ENCODE measurements around the gene IRAK1. TPM values are rescaled to one million over a fixed set of nuclear protein-coding genes. Genes with fewer than 3 reads are reported as not detected.

The IRAK1 gene
- polyA plus RNA-seq, 1 donor: 53.8 TPM

- Histone ChIP-seq H3K9me3 (ENCODE audit: control insufficient read depth, low read depth, low read length) (no peaks in the 10 kb centered on the region), H3K27ac (ENCODE audit: low read length) (no peak overlapping the region), H3K4me3 (ENCODE audit: low read length) (no peak overlapping the region), H3K4me1 (ENCODE audit: control insufficient read depth, insufficient read depth, low read length) (peaks cover 6% of the 10 kb centered on the region), H3K36me3 (ENCODE audit: control insufficient read depth, insufficient read depth, low read length) (no peaks in the 10 kb centered on the region), H3K27me3 (ENCODE audit: control insufficient read depth, insufficient read depth, low read length) (no peaks in the 10 kb centered on the region)
- no peak for DNase-seq
- WGBS (ENCODE audit: insufficient coverage, low lambda C conversion rate): no CpG with 5 or more reads among the region's 1 CpG
Measured at GRCh38 chrX:154057791-154058190, 38.1 kb upstream of the IRAK1 start.

DNA sequence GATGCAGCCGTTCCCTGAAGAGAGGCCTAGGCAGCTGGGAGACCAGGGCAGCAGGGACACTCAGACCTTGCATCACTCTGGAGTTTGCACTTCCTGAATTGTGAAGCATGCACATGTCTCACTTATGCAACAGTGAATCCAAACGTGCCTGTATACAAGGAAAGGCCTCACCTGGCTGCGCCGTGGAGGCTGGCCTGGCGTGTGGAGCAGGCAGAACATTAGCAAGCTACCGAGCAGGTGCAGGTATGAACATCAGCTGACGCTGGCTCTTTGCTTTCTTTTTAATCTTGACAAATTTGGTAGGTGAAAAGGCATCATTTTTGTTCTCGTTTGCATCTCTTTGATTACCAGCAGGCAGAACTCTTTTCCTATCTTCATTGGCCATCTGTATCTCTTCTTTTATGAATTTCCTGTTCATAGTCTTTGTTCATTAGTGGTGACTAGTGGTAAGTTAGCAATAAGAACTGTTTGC lies 37.1 kb upstream of the IRAK1 start:
- H3K9me3 ChIP-seq (ENCODE audit: control insufficient read depth, low read depth, low read length): no peaks in the 10 kb centered on the region
- no CpG with 5 or more reads among the region's 8 CpGs for WGBS (ENCODE audit: insufficient coverage, low lambda C conversion rate)
- peak; percentile 72 to 82 for DNase-seq
- H3K36me3 ChIP-seq (ENCODE audit: control insufficient read depth, insufficient read depth, low read length): peaks cover 2% of the 10 kb centered on the region
- H3K4me1 ChIP-seq (ENCODE audit: control insufficient read depth, insufficient read depth, low read length): peaks cover 6% of the 10 kb centered on the region
- no peaks in the 10 kb centered on the region for H3K27me3 ChIP-seq (ENCODE audit: control insufficient read depth, insufficient read depth, low read length)
- H3K4me3 ChIP-seq (ENCODE audit: low read length): no peak overlapping the region
- peak overlapping the region; percentile 49 for H3K27ac ChIP-seq (ENCODE audit: low read length)

GRCh38 chrX:154051201-154051810 lies 31.6 kb upstream of the IRAK1 start:
- DNase-seq: peak; percentile 39 to 51
- no peaks in the 10 kb centered on the region for H3K4me1 ChIP-seq (ENCODE audit: control insufficient read depth, insufficient read depth, low read length)
- no peak overlapping the region for H3K27ac ChIP-seq (ENCODE audit: low read length)

DNA sequence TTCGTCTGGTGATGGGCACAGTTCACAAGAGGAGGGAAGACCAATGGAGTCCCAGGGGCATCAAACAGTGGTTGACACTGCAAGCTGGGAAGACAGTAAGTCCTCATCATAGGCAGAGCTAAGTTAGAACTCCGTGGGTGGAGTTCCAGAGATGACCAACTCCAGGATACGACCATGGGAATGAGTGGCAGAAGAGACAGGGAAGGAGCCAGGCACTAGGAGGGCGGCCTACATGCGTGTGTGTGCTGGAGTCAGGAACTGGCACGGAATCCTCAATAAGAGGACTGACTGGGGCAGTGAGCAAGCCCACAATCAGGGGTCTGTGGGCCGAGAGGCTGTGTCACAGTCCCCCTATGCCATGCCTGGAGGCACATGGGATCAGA lies 30.4 kb upstream of the IRAK1 start:
- H3K27ac ChIP-seq (ENCODE audit: low read length): no peak overlapping the region
- H3K4me3 ChIP-seq (ENCODE audit: low read length): no peak overlapping the region
- no CpG with 5 or more reads among the region's 7 CpGs for WGBS (ENCODE audit: insufficient coverage, low lambda C conversion rate)
- no peaks in the 10 kb centered on the region for H3K4me1 ChIP-seq (ENCODE audit: control insufficient read depth, insufficient read depth, low read length)
- H3K36me3 ChIP-seq (ENCODE audit: control insufficient read depth, insufficient read depth, low read length): peaks cover 9% of the 10 kb centered on the region
- DNase-seq: no peak
- H3K9me3 ChIP-seq (ENCODE audit: control insufficient read depth, low read depth, low read length): no peaks in the 10 kb centered on the region
- H3K27me3 ChIP-seq (ENCODE audit: control insufficient read depth, insufficient read depth, low read length): no peaks in the 10 kb centered on the region

More at GRCh38 chrX:154051201-154051810, 31.6 kb upstream of the IRAK1 start:
- Histone ChIP-seq H3K4me3 (ENCODE audit: low read length) (no peak overlapping the region), H3K9me3 (ENCODE audit: control insufficient read depth, low read depth, low read length) (no peaks in the 10 kb centered on the region), H3K36me3 (ENCODE audit: control insufficient read depth, insufficient read depth, low read length) (peaks cover 9% of the 10 kb centered on the region), H3K27me3 (ENCODE audit: control insufficient read depth, insufficient read depth, low read length) (no peaks in the 10 kb centered on the region)
- no CpG with 5 or more reads among the region's 8 CpGs for WGBS (ENCODE audit: insufficient coverage, low lambda C conversion rate)

DNA sequence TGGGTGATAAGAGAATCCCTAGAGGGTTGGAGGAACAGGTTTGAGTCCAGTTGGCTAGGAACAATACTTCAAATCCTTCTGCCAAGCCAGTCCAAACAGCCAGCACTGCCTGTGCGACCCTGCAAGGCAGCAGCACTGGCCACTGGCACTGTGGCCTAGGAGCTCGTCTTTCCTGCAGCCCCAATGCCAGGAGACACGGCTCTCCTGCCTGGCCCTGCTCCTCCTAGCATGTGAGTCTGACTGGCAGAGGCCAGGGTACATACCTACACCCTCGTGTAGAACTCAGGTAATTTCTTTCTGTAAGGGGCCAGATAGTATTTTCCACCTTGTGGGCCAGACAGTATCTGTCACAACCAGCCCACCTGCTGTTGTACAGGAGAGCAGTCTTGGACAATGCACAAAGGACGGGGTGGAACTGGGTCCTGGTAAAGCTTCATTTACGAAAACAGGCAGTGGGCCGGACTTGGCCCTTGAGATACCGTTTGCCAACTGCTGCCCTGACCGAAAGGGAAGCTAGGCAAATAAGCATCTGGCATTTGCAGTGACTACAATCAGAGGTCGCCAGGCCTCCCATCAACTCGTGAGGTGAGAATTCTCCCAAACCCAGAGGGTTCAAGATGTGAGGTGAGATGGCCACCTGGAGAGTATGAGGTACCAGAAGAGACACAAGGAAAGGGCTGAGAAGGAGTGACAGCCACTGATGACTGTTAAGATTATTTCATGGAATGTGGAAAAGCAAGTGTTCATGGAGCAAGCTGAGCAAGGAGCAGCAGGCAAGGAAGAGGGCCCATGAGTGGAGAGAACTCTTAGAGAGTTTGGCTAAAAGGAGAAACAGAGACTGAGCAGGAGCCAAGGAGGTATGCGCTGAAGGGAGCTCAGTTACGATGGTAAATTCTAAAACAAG lies 29.8 kb upstream of the IRAK1 start:
- WGBS (ENCODE audit: insufficient coverage, low lambda C conversion rate): no CpG with 5 or more reads among the region's 13 CpGs
- H3K4me3 ChIP-seq (ENCODE audit: low read length): no peak overlapping the region
- no peaks in the 10 kb centered on the region for H3K4me1 ChIP-seq (ENCODE audit: control insufficient read depth, insufficient read depth, low read length)
- no peak for DNase-seq
- H3K27ac ChIP-seq (ENCODE audit: low read length): no peak overlapping the region
- H3K27me3 ChIP-seq (ENCODE audit: control insufficient read depth, insufficient read depth, low read length): no peaks in the 10 kb centered on the region
- H3K36me3 ChIP-seq (ENCODE audit: control insufficient read depth, insufficient read depth, low read length): peaks cover 9% of the 10 kb centered on the region
- H3K9me3 ChIP-seq (ENCODE audit: control insufficient read depth, low read depth, low read length): no peaks in the 10 kb centered on the region

DNA sequence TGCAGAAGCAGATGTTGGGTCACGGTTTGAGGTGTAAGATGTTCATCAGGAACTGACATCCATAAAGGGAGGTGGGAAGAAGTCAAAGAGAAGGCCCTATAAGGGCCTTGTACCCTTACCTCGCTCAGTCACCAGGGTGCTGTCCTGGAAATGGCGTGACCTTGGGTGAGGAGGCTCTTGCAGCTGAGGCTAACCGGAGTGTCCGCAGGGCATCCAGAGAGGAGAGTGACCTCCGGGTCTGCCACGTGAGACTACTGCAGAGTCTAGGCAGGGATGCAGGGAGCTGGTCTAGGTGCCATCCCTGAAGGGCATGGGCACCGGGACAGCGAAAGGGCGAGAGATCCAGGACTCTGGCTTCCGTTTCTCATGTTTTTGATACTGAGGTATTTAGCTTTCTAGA lies 28.7 kb upstream of the IRAK1 start:
- DNase-seq: no peak
- H3K27ac ChIP-seq (ENCODE audit: low read length): no peak overlapping the region

DNA sequence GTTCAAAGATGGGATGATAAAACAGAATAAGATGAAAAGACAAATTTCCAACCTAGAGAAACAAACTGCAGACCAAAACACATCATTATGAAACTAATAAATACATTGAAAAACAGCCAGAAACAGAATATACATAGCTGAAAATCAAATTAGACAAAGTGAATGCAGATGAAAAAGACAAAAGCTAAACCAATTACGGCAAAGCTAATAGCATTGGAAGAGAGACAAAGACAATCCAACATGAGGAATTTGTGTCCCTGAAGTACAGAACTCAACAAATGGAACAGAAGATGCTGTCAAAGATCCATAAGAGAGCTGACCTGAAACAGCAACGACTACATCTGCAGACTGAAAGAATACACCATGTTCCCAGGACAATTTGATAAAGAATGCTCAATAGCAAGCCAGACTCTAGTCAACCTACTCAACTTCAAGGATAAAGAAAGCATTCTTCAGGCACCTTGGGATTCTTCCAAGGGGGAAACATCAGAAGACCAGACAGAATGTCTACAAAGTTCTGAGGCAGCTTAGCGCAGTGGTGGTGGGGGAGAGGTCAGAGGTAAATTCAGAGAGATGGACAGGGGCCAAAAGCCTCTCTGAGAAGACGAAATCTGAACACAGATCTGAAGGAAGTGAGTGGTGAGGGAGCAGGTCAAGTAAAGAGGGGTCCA lies 27.4 kb upstream of the IRAK1 start:
- H3K27ac ChIP-seq (ENCODE audit: low read length): peak overlapping the region; percentile 28
- no CpG with 5 or more reads among the region's 4 CpGs for WGBS (ENCODE audit: insufficient coverage, low lambda C conversion rate)

More for the DNA sequence above, 28.7 kb upstream of the IRAK1 start:
- peaks cover 9% of the 10 kb centered on the region for H3K36me3 ChIP-seq (ENCODE audit: control insufficient read depth, insufficient read depth, low read length)
- H3K4me1 ChIP-seq (ENCODE audit: control insufficient read depth, insufficient read depth, low read length): no peaks in the 10 kb centered on the region
- H3K4me3 ChIP-seq (ENCODE audit: low read length): no peak overlapping the region
- no CpG with 5 or more reads among the region's 11 CpGs for WGBS (ENCODE audit: insufficient coverage, low lambda C conversion rate)
- H3K27me3 ChIP-seq (ENCODE audit: control insufficient read depth, insufficient read depth, low read length): no peaks in the 10 kb centered on the region
- H3K9me3 ChIP-seq (ENCODE audit: control insufficient read depth, low read depth, low read length): no peaks in the 10 kb centered on the region

DNA sequence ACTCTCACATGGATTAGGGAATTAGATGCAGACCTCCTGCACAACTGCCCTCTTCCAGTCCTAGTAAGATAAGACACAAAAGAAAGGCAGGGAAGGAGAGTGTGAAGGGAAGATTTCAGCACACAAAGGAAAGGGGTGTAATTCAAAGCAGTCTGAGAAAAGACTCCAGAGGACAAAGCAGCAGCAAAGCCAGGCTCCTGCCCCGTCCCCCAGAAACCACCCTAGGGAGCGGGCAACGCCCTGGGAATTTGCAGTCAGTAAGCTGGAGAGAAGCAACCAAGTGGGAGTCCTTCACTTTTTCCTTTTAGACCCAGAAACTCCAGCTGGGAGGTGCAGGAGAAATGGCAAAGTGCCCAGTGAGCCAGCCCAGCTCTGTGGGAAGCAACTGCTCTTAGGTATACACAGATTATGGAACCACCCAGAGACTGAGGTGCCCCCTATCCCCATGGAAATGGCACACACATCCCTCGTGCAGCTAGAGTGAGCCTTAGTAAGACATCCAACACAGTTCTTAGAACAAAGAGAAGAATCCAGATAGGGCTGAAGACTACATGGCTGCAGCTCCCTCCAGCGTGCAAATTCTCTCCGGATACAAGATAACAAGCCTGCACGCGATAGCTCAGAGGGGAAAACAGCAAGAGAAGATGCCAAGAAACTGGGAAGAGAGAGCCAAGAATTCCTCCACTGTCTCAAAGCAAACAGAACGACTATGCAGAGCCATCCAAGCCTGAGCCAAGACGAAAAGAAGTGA lies 26.5 kb upstream of the IRAK1 start:
- Histone ChIP-seq H3K9me3 (ENCODE audit: control insufficient read depth, low read depth, low read length) (no peaks in the 10 kb centered on the region), H3K27ac (ENCODE audit: low read length) (peak overlapping the region; percentile 28), H3K27me3 (ENCODE audit: control insufficient read depth, insufficient read depth, low read length) (no peaks in the 10 kb centered on the region), H3K36me3 (ENCODE audit: control insufficient read depth, insufficient read depth, low read length) (peaks cover 8% of the 10 kb centered on the region), H3K4me1 (ENCODE audit: control insufficient read depth, insufficient read depth, low read length) (no peaks in the 10 kb centered on the region), H3K4me3 (ENCODE audit: low read length) (no peak overlapping the region)
- 0% methylated on average over 2 of the region's 10 CpGs for WGBS (ENCODE audit: insufficient coverage, low lambda C conversion rate)
- DNase-seq: peak; percentile 24 to 42

More for the DNA sequence above, 27.4 kb upstream of the IRAK1 start:
- Histone ChIP-seq H3K27me3 (ENCODE audit: control insufficient read depth, insufficient read depth, low read length) (no peaks in the 10 kb centered on the region), H3K36me3 (ENCODE audit: control insufficient read depth, insufficient read depth, low read length) (peaks cover 9% of the 10 kb centered on the region), H3K4me3 (ENCODE audit: low read length) (no peak overlapping the region), H3K4me1 (ENCODE audit: control insufficient read depth, insufficient read depth, low read length) (no peaks in the 10 kb centered on the region), H3K9me3 (ENCODE audit: control insufficient read depth, low read depth, low read length) (no peaks in the 10 kb centered on the region)
- no peak for DNase-seq

DNA sequence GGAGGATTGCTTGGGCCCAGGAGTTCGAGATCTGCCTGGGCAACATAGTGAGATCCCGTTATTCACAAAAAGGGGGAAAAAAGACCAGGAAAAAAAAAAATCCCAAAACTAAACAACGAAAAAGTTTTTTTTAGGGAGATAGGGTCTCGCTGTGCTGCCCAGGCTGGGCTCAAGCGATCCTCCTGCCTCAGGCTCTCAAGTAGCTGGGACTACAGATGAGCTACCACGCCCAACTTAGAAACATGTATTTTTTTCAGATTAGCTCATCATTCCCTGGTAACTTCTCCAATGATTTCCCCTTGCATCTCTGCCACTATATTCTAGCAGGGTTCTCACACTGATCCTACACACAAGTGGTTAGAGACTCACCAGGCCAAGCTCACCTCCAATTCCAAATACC lies 24.4 kb upstream of the IRAK1 start:
- DNase-seq: no peak
- Histone ChIP-seq H3K9me3 (ENCODE audit: control insufficient read depth, low read depth, low read length) (no peaks in the 10 kb centered on the region), H3K36me3 (ENCODE audit: control insufficient read depth, insufficient read depth, low read length) (peaks cover 9% of the 10 kb centered on the region), H3K4me3 (ENCODE audit: low read length) (no peak overlapping the region), H3K27ac (ENCODE audit: low read length) (no peak overlapping the region), H3K4me1 (ENCODE audit: control insufficient read depth, insufficient read depth, low read length) (no peaks in the 10 kb centered on the region), H3K27me3 (ENCODE audit: control insufficient read depth, insufficient read depth, low read length) (no peaks in the 10 kb centered on the region)
- no CpG with 5 or more reads among the region's 6 CpGs for WGBS (ENCODE audit: insufficient coverage, low lambda C conversion rate)
